NCI-H2171 treated with DMSO at 0.1 percent for 48 hours (cell line): ENCODE results near the gene COX6A2.

Source experiments
- DNase-seq: peaks from one replicate; lab custom pipeline; 2025; lab: John Stamatoyannopoulos, UW

COX6A2 gene

DNA sequence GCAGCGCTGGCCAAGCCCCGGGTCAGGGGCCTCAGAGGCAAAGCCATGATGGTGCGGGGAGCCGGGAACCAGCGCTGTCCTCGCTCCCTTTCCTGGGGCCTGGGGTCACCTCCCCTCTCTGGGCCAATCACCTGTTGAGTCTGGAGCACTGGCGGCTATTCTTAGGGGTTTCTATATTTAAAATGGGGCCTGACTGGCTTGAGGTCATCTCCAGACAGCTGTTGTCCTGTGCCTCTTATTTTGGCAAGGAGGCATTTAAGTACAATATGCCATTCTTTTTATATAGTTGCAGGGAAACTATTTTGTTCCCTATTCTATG is at the start of gene COX6A2:
TSS of gene COX6A2 (minus strand) at position 82 of the 319 bp plus-strand sequence. CDS start at position 47, 35 bp downstream.
- no peak for DNase-seq

DNA sequence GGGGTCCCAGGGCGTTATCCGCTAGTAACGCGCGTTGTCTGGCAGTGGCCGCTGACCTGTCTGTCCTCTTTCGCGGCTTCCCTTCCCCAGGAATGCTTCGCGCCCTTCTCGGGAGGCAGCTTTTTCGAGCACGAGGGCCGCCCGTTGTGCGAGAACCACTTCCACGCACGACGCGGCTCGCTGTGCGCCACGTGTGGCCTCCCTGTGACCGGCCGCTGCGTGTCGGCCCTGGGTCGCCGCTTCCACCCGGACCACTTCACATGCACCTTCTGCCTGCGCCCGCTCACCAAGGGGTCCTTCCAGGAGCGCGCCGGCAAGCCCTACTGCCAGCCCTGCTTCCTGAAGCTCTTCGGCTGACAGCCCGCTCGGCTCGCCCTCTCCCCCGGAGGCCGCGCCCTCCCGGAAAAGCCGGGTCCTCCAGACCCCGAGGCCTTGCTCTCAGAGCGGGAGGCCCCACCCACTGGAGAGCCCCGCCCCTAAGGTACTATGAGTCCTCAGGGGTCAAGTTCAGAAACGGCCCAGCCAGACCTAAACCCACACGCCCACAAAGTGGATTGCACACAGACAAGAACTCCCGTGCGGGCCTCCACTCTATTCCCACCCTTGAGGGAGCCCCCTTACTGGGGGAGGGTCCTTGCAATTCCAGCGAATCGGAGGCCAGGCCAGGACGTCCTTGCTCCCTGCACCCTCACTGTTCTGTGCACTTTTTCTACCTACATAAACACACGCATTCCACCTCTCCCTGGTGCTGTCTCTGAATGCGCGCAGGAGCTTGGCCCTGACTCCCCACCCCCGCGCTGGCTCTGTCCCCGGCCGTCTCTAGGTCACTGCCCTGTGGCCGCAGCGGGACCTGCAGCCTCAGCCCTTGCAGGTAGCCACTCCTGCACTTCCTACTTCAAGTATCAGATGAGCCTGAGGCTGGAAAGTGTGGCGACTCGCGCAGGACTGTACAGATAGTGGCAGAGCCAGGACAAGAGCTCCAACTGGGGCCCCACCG is 49.4 kb upstream of the COX6A2 start:
- DNase-seq: no peak

DNA sequence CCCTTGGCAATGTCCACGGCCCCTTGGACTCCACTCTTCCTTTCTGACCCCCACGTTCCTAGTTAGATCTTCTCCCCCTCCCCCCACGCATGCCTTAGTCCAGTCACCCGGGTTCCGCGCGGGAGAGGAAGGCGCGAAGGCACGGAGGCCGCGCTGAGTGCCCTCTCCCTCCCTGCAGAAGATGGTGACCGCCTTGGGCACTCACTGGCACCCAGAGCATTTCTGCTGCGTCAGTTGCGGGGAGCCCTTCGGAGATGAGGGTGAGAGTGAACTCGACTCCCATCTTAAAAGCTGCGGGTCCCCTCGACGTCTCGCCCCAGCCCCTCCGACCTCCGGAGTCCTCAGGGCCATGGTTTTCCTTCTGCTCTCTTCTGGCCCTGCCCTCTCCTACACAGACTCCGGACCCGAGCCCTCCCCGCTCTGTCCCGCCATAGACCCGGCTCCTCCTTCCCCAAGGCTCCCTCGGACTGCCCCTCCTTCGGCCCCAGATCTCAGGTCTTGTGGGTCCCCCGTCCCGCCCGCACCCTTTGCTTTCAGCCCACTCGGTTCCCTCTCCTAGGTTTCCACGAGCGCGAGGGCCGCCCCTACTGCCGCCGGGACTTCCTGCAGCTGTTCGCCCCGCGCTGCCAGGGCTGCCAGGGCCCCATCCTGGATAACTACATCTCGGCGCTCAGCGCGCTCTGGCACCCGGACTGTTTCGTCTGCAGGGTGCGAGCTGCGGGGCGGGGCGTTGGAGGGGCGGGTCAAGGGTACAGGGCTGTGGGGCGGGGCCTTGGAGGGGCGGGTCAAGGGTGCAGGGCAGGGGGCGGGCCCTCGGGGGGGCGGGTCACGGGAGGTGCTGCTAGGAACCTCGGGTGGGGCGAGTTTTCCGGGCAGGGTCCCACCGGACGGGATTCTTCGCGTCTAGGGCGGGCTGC is 48.4 kb upstream of the COX6A2 start:
- no peak for DNase-seq

DNA sequence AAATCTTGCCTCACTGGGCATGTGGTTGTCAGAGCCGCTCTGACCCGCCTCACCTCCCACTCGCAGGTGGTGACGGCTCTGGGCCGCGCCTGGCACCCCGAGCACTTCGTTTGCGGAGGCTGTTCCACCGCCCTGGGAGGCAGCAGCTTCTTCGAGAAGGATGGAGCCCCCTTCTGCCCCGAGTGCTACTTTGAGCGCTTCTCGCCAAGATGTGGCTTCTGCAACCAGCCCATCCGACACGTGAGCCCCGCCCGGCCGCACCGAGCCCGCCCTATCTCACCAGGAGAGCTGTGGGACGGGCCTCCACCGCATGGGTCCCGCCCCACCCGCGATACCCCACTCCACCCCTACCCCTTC is 47.8 kb upstream of the COX6A2 start:
- DNase-seq: no peak

DNA sequence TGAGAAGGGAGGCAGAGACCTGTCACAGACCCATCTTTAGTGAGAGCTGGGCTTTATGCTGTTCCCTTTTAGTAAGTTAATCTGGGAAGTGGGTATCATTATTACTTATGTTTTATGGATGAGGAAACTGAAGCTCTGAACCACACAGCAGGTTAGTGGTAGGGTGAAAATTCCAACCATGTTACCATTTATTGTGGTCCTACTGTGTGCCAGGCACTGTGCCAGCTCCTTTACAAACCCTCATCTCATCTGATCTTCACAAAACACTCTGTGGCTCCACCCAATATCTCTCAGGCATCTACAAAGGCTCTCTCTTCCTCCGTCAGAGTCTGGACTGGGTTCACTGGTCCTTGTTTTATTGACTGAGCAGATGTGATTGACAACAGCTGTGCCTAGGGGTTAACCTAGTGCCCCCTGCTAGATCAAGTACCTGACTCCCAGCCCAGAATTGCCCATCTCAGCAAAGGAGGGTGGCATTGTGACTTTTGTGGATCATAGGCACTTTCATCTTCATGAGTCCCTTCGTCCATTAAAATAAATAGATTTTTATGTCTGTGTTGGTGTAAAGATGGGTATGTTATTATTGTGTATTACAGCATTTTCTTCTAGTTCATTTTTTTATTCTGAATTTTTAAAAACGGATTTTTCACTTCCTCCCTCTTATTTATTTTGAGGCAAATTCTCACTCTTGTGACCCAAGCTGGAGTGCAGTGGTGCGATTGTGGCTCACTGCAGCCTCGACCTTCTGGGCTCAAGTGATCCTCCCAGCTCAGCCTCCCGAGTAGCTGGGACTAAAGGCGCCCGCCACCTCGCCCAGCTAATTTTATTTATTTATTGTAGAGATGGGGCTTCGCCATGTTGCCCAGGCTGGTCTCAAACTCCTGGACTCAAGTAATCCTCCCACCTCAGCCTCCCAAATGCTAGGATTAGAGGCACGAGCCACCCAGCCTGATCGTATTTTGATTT is 46.9 kb upstream of the COX6A2 start:
- DNase-seq: no peak

DNA sequence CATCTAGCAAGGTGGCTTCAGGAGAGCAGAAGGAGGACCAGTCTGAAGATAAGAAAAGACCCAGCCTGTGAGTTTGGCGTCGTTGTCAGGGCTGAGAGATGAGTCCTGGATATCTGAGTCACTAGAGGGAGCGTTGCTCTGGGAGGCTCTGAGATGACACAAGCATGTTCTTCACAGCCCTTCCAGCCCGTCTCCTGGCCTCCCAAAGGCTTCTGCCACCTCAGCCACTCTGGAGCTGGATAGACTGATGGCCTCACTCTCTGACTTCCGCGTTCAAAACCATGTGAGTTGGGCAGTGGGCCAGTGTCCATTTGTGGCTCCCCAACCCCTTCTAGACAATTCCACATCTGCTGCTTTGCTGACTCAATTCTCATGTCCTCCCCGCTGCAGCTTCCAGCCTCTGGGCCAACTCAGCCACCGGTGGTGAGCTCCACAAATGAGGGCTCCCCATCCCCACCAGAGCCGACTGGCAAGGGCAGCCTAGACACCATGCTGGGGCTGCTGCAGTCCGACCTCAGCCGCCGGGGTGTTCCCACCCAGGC is 46.1 kb upstream of the COX6A2 start:
- DNase-seq: no peak

DNA sequence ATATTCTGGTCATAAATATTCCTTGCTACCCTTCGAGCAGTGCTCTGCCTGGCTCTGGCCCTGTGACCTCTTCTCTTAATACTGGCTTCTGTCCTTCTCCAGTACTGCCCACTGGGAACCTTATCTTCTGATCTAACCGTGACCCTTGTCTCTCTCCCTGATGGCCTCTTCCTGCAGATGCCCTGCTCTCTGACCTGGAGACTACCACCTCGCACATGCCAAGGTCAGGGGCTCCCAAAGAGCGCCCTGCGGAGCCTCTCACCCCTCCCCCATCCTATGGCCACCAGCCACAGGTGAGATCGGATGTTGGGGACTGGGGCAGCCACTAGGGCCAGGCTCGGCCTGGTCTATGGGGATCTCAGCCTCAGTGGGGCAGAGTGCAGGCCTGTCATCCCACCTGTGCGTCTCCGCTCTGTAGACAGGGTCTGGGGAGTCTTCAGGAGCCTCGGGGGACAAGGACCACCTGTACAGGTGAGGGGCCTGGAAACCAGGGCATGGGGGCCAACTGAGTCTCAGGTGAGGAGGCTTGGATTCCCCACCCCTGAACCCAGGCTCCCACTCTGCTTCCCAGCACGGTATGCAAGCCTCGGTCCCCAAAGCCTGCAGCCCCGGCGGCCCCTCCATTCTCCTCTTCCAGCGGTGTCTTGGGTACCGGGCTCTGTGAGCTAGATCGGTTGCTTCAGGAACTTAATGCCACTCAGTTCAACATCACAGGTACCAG is 45.3 kb upstream of the COX6A2 start:
- DNase-seq: no peak

DNA sequence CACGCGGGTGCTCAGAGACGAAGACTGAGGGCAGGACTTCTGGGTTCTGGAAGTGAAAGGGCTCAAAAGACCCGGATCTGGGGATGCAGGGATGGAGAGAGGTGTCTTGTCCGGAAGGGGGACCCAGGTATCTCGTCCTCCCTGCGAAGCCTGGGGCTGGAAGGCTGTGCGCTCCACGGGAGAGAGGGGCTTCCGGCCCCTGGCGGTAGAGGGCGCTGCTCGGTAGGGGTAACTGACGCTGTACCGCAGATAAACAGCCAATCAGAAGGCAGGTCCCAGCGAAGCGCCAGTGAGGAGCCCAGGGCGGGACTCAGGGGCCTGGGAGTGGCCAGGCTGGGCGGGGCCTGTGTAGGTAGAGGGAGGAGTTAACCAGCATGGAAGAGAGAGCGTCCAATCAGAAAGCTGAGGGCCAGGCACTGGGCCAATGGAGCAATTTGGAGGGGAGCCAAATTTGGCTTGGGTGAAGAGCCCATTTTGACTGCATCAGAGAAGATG is 44.6 kb upstream of the COX6A2 start:
- peak; percentile 94 for DNase-seq

DNA sequence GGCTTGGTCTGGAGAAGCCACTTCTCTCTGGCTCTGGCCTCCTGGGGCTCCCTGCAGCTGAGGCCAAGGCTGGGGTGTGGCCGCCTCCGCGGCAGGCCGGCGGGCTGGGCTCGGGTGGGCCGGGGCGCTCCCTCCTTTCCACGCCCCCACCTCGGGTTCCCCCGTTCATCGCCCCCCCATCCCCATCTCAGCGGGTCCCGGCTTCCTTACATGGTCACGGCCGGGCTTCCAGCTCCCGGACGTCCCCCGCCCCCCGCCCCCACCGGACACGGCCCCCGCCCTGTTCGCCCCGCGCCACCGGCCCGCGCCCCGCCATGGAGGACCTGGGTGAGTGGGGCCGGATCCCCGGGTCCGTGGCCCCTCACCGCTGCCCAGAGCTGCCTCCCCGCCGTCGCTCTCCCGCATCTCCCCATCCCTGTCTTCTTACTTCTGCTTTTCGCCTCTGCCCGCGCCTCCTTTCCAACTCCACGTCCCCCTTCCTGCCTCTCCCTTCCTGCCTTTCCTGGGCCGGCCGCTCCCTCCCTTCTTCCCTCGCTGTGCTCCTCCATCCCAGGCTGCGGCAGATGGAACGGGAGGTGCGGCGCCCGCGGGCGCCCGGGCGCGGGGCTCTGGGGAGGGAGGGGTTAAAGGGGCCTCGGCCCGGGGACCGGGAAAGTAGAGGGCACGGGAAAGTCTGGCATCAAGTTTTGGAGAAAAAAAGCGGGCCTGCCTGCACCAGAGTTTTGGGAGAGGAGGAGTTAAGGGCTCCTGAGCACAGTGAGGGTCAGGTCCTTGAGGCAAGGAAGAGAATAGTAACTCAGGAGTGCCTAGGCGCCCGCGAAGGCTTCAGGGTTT is 43.9 kb upstream of the COX6A2 start, which contains the start of gene TGFB1I1:
TSS of gene TGFB1I1 (plus strand) at position 278 of the 834 bp plus-strand sequence. CDS start at position 315, 37 bp downstream.
- peak; percentile 56 for DNase-seq

DNA sequence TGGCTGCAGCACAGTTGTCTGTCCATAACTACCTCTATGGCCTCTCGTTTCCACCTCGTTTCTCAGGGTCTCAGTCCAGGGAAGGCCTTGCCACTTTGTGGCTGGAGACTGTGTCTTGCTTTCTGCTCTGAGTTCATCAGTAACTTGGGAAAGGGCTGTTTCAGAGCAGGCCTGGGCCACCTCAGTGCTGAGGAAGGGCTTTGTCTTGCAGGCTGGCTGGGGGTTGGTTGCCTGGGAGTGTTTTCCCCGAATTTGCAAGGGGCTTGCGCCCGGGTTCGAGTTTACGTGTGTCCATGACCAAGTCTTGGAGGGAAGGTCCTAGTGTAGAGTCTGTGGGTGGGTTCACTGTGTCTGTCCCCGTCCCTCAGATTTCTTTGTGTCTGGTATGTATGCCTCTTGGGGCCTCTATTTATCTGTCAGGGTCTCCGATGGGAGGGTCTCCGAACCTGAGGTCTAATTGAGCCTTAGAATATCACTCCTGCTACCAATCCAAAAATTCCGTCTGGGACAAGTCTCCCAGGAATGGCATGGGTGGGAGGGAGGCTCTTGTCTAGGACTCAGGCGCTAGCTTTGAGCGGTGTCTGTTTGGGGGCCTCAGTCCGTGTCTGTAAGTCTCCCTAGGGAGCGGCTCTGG is 43.2 kb upstream of the COX6A2 start:
- no peak for DNase-seq

DNA sequence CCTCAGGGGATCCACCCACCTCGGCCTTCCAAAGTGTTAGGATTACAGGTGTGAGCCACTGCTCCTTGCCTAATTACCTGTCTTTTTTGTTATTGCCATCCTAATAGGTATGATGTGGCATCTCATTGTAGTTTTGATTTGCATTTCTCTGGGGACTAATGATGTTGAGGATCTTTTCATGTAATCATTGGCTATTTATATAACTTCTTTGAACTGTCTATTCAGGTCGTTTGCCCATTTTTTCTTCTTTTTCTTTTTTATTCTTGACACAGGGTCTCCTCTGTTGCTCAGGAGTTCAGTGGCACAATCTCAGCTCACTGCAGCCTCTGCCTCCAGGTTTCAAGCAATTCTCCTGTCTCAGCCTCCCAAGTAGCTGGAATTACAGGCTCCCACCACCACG is 42.5 kb upstream of the COX6A2 start:
- DNase-seq: no peak

DNA sequence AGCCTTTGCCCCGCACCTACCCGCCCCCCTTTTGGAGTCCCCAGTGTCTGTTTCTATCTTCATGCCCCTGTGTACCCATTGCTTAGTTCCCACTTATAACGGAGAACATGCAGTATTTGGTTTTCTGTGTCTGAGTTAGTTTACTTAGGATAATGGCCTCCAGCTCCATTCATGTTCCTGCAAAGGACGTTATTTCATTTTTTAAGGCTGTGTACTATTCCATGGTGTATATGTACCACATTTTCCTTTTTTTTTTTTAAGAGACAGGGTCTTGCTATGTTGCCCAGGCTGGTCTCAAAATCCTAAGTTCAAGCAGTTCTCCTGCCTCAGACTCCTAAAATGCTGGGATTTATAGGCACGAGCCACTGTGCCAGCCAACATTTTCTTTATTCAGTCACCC is 39.7 kb upstream of the COX6A2 start:
- DNase-seq: no peak

DNA sequence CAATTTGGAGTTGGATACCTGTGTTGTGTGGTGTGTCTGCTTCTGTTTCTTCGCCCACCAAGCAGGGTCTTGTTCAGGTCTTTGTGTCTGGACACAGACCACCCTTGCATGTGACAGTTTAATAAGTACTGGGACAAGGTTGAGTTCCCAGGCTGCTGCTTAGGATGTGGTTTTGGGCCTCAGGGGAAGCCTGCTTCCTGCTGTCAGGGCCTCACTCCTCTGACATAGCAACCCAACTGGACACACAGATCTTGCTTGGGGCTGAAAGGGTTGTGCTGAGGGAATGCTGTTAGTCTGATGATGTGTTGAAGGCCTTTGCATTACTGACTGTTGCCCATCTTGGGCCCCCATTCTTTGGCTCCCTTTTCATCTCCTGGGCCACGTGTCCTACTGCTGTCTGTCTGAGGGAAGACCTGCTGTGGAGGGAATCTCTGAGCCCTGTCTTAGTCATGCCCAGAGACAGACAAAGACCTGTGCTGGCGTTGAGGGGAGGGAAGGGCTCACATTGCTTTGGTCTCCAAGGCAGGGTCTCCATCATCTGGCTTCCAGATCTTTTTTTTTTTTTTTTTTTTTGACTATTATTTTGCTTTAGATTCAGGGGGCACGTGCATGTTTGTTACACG is 39.1 kb upstream of the COX6A2 start:
- no peak for DNase-seq

DNA sequence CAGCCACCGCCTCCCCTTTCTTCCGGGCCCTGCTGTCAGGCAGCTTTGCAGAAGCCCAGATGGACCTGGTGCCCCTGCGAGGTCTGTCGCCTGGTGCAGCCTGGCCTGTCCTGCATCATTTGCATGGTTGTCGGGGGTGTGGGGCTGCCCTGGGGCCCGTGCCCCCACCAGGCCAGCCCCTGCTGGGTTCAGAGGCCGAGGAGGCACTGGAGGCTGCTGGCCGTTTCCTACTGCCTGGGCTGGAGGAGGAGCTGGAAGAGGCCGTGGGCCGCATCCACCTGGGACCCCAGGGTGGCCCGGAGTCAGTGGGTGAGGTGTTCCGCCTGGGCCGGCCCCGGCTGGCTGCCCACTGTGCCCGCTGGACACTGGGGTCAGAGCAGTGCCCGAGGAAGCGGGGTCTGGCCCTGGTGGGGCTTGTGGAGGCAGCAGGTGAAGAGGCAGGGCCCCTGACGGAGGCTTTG is 38.3 kb upstream of the COX6A2 start:
- no peak for DNase-seq

DNA sequence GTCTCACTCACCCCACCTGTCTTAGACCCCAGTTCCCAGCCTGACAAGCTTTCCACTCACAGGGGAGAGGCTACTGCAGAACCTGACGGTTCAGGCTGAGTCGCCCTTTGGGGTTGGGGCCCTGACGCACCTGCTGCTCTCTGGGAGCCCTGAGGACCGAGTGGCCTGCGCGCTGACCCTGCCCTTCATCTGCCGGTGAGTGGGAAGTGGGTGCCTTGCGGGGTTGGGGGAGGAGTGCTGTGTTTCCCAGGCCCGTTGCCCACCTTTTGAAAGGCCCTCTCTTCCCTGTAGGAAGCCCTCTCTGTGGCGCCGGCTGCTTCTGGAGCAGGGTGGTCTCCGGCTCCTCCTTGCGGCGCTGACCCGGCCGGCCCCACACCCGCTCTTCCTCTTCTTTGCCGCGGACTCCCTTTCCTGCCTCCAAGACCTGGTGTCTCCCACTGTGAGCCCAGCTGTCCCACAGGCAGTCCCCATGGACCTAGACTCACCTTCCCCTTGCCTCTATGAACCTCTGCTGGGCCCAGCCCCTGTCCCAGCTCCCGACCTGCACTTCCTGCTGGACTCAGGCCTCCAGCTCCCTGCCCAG is 37.7 kb upstream of the COX6A2 start:
- DNase-seq: no peak

DNA sequence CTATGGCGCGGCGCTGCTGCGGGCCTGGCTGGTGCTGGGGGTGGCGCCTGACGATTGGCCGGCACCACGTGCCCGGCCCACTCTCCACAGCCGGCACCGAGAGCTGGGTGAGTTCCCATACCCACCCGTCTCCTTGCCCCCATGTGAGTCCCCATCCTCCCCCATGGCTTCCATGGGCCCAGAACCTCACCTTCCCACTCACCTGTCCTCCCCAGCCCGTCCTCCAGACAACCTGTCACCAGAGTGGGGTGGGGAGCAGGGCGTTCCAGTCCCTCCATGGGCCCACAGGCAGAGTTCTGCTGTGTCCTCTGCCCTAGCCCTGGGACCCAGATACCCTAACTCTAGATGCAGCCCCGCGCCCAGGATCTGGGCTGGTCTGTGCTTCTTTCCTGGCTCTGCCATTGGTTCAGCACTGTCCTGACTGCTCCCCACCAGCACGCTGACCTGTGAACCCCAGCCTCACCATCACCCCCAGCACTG is 36.7 kb upstream of the COX6A2 start:
- no peak for DNase-seq

DNA sequence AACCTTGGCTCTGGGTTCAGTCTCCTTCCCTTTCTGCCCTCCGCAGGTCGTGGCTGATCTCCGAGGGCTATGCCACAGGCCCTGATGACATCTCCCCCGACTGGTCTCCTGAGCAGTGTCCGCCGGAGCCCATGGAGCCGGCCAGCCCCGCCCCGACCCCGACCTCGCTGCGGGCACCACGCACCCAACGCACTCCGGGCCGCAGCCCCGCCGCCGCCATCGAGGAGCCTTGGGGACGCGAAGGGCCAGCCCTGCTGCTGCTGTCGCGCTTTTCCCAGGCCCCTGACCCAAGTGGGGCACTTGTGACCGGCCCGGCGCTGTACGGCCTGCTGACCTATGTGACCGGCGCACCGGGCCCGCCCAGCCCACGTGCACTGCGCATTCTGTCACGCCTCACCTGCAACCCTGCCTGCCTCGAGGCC is 36.2 kb upstream of the COX6A2 start:
- no peak for DNase-seq
